IPS-18a (cell line): ENCODE measurements around the gene TFAP2A.

Source experiments
- H3K27ac ChIP-seq: one replicate; pipeline ENCODE4 v1.5.1; 2013; ENCODE audit warnings: low read length
- H3K27me3 ChIP-seq: one replicate; pipeline ENCODE4 v1.6.1; 2013; ENCODE audit warnings: mild to moderate bottlenecking, low read length; ENCODE audit not compliant: control insufficient read depth, insufficient read depth
- H3K36me3 ChIP-seq: one replicate; pipeline ENCODE4 v1.6.1; 2013; ENCODE audit warnings: low read depth, low read length; ENCODE audit not compliant: control insufficient read depth
- H3K4me1 ChIP-seq: one replicate; pipeline ENCODE4 v1.6.1; 2013; ENCODE audit warnings: low read depth, low read length; ENCODE audit not compliant: control insufficient read depth
- H3K4me3 ChIP-seq: one replicate; pipeline ENCODE4 v1.5.1; 2013; ENCODE audit warnings: low read length
- H3K9ac ChIP-seq: one replicate; pipeline ENCODE4 v1.6.1; 2013; ENCODE audit warnings: mild to moderate bottlenecking, low read length, moderate library complexity
- H3K9me3 ChIP-seq: one replicate; pipeline ENCODE4 v1.6.1; 2013; ENCODE audit warnings: low read depth, low read length; ENCODE audit not compliant: control insufficient read depth

TFAP2A gene

DNA sequence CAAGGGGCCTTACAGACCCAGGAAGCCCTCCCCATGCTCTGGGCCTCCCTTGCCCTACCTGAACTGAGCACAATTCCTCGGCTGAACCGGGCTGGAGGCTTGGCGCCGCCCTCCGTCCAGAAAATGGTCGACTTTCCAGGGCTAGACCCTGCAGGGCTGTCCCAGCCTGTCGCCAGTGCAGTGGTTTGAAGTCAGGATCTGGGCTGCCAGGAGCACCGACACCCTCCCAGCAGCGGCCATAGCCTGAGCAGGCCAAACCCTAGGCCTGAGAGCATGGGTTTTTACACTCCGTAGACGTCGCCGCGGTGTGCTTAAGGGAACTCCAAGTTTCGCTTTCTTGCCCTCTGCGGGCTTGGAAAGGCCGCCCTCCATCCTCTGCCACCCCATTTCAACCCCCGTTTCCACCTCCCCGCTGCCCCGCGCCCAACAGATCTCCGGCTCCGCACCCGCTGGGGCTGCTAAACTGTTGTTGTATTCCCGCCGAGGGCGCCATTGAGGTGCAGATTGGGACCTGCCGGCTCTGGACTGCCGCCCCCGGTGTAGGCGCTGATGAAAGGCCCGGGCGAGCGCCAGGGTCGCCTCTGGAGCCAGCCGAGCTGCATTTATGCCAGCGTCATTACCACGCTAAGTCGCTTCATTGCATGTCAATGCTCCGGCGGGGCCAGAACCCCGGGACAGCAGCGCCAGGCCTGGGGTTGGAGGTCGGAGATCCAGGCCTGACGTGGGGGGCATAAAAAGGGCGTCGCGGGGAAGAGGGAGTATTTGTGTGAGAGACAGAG lies 2.2 kb upstream of the TFAP2A start:
- Histone ChIP-seq H3K4me1 (peaks cover 34% of the 10 kb centered on the region), H3K27ac (no peak overlapping the region), H3K27me3 (peaks cover 99% of the 10 kb centered on the region), H3K36me3 (no peaks in the 10 kb centered on the region), H3K9me3 (no peaks in the 10 kb centered on the region), H3K4me3 (peak overlapping the region; percentile 45), H3K9ac (no peak overlapping the region)

DNA sequence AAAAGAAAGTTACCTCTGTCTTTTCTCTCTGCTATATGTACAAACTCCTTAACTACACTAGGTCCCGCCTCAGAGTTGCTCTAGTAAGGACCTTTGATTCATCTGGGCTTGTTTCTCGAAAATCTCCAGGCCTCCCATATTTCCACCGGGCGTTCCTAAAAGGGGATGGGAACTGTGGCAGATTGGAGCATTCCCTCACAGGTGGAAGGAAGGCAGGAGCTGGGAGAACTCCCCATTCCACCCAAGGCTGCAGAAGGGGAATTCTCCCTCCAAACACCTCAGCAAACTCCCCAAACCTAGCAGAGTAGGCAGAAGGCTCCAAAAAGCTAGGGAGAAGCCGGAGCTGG lies 1.6 kb upstream of the TFAP2A start:
- Histone ChIP-seq H3K4me3 (peak overlapping the region; percentile 45), H3K9me3 (no peaks in the 10 kb centered on the region), H3K9ac (no peak overlapping the region), H3K4me1 (peaks cover 39% of the 10 kb centered on the region), H3K27ac (no peak overlapping the region), H3K27me3 (peaks cover 99% of the 10 kb centered on the region), H3K36me3 (no peaks in the 10 kb centered on the region)

DNA sequence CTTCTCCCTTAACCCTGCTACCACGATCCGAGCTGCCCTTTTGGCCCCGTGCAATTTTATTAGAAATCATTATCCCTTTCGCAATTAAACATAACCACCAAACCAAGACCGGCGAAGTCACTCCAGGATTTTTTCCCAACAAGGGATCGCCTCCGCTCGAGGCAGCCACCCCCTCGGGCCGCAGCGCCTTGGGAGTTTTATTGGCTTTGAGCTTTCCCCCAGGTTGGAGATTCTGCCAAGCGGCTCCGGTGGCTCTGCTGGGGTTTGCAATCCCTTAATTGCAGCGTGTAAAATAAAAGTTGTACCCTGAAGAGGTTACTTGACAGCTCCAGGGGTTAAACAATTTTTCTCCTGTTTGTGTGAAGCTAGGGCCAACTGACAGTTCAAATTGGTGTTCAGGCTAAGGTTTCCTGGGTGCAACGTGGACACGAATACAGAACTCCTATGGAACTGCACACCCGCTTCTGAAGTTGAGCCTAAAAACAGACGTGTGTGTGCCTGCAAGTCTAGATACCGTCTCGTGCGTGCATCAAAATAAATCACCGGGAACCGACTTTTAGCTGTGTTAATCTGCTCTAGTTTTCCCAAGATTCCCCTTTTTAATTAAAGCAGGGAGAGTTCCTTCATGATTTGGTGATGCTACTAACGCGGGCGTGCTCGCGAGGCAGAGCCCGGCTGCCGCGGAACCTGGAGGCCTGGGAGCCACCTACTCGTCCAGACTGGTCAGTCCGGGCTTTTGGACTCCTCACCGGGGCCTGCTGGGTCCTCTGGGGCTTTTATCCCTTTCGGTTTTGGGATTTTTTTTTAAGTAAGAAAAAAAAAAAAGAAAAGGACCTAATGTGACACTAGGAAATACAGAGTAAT lies 975 bp upstream of the TFAP2A start:
- Histone ChIP-seq H3K27ac (no peak overlapping the region), H3K9ac (no peak overlapping the region), H3K9me3 (no peaks in the 10 kb centered on the region), H3K36me3 (no peaks in the 10 kb centered on the region), H3K27me3 (peaks cover 99% of the 10 kb centered on the region), H3K4me1 (peaks cover 41% of the 10 kb centered on the region), H3K4me3 (peak overlapping the region; percentile 35)

DNA sequence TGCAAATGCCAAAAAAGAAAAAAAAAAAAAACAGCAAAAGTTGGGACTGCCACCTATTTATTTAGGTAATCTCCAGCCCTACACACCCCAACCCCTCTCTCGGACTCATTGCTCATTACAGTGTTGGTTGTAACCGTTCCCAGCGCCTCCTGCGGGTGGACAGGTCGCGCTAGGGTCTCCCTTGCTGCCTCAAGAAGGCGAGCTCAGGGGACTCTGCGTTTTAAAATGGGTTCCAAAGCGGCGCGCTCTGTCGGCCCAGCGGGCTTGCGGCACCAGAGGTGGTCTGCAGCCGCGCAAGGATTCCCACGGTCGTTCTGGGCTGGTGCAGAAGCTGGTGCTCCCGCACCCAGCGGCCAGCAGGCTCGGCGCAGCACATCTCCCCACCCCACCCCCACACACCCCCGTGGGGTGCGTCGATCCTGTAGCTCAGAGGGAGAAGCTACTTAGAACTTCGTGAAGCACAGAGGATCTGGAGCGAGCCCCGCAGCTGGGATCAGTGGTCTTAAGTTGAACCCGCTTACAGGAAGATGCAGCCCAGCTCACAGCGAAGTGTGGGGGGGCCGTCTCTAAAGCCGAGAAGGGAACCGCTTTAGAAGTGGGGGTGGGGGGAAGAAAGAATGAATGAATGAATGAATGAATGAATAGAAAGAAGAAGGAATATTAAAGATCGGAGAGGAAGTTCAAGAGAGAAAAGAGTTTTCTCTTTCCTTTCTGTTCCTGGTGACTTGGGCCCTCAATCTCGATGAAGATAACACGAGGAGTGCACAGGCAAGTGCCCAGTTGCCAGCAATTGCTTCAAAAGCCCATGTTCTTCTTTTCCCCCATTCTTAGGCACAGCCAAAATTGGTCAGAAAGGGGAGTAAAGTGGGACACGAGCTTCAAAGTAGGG lies 780 bp downstream of the TFAP2A start:
- Histone ChIP-seq H3K9ac (no peak overlapping the region), H3K27ac (no peak overlapping the region), H3K4me1 (peaks cover 45% of the 10 kb centered on the region), H3K27me3 (peaks cover 99% of the 10 kb centered on the region), H3K4me3 (peak overlapping the region; percentile 37), H3K36me3 (no peaks in the 10 kb centered on the region), H3K9me3 (no peaks in the 10 kb centered on the region)

DNA sequence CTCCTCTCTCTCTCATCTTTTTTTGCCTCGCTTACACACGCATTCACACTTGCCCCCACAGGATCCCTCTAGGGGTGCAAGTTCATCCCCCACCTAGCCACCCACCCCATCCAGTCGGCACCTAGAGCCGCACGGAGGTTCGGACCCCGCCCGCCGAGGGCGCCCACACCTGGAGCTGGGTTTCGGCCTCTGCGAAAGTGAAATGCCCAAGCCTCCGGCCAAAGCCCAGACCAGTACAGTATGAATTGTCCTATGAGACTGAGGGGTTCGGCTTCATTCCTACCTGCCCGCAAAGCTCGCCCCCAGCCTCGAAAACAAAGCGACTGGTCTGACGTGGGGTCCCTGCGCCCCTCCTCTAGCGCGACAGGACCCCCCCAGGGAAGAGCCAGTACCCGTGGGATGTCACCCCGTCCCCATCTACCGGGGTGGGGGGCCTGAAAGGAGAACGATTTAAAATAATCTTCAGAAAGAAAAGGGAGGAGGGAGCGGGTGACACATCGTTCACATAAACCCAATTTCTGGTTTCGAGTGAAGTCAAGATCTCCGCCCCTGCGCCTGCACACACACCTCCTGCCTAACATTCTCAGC lies 1.5 kb downstream of the TFAP2A start:
- Histone ChIP-seq H3K4me3 (peak overlapping the region; percentile 37), H3K27ac (no peak overlapping the region)

DNA sequence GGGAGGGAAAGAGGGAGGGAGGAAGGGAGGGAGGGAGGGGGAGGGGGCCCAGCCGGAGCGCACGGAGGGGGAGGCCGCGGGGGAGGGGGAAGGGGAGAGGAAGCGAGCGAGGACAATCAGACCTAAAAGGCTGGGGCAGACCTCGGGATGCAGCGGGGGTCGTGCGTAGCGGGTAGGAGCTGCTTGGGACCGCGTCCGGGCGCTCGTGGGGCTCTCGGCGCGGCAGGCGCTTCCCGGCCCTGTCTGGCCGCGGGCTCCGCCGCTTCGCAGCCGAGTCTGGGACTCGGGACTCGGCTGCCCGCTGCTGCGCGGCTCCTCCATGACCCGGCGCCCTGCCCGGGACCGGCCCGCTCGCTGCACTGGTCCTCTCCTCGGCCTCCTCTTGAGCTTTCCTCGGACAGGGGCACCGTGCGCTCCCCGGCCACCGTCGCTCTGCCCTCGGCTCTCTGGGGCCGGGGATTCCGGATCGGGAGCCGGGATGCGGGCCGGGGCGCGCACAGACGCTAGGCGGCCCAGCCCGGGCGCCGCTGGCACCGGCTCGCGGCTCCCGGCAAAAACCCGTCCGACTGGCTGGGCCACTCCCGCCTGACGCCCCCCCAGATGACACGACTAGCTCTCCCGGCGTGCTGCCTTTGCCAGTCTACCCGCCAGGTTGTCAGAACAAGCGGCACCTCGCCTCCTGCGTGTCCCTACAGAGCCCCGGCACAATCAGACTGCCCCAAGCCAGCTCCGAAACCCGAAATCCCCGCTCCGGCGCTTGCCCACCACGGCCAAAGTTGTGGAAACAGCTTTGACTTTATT lies 2.2 kb downstream of the TFAP2A start:
- Histone ChIP-seq H3K4me3 (peak overlapping the region; percentile 37), H3K27me3 (peaks cover 99% of the 10 kb centered on the region), H3K36me3 (no peaks in the 10 kb centered on the region), H3K9ac (no peak overlapping the region), H3K27ac (no peak overlapping the region), H3K9me3 (no peaks in the 10 kb centered on the region), H3K4me1 (peaks cover 37% of the 10 kb centered on the region)

More for the DNA sequence above, 1.5 kb downstream of the TFAP2A start:
- H3K9ac ChIP-seq = no peak overlapping the region
- H3K9me3 ChIP-seq = no peaks in the 10 kb centered on the region
- no peaks in the 10 kb centered on the region for H3K36me3 ChIP-seq
- peaks cover 40% of the 10 kb centered on the region for H3K4me1 ChIP-seq
- peaks cover 99% of the 10 kb centered on the region for H3K27me3 ChIP-seq

DNA sequence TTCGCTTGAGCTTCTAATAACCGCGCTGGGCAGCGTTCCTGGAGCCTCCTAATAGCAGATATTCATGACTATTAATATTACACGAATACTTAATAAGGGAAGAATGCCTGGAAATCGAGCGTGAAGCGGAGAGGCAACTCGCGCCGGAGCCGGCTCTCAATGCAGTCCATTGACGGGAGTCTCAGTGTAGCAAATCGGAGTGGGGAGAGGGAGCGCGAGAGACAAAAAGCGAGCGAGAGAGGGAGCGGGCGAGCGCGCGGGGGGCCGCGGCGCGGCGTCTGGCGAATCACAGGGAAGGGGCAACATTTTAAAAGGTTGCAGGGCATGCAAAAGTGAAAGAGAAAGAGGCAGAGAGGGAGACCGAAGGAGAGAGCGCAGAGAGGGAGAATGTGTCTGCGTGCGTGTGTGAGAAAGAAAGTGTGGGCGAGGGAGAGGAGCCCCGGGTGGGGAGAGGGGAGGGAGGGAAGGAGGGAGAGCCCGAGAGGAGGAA lies 2.9 kb downstream of the TFAP2A start:
- Histone ChIP-seq H3K4me1 (peaks cover 37% of the 10 kb centered on the region), H3K36me3 (no peaks in the 10 kb centered on the region), H3K27me3 (peaks cover 99% of the 10 kb centered on the region), H3K27ac (no peak overlapping the region), H3K9ac (no peak overlapping the region), H3K9me3 (no peaks in the 10 kb centered on the region), H3K4me3 (peak overlapping the region; percentile 57)

DNA sequence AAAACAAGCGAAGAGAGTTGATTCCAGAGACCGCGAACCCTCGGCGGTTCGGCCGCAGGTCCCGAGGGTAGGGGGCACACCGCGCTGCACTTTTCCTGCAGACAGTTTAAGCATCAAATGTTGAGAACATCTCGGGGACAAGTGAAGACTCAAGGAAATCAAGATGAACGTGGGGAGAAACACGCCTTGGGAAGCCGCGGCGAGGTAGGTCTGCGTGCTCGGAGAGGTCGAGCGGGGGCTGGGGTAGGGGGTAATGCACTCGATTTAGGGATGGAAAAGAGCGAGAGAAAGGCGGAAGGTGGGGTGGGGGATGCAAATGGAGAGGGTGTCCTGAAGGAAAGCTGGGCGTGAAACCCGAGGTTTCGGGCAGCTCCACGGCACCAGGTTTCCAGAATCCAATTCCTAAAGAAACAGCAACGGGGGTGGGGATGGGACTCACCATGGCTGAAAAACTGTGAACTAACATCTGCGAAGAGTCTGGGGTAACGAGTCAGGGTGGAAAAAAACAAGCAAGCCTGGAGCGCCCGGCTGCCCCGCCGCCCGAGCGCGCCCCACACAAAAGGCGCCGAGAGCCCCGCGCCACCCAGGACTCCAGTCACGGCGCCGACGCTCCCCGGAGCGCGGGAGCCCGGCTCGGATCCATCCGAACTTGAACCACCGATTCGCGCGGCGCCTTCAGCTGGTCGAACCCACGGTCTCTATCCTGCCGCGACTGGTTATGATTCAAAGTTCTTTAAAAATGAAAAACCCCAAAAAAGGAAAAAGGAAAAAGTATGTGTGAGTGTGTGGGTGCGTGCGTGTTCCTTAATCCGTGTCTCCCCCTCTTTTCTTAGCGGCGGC lies 3.5 kb downstream of the TFAP2A start:
- Histone ChIP-seq H3K9me3 (no peaks in the 10 kb centered on the region), H3K27me3 (peaks cover 99% of the 10 kb centered on the region), H3K4me1 (peaks cover 32% of the 10 kb centered on the region), H3K27ac (no peak overlapping the region), H3K36me3 (no peaks in the 10 kb centered on the region), H3K9ac (no peak overlapping the region), H3K4me3 (peak overlapping the region; percentile 57)

DNA sequence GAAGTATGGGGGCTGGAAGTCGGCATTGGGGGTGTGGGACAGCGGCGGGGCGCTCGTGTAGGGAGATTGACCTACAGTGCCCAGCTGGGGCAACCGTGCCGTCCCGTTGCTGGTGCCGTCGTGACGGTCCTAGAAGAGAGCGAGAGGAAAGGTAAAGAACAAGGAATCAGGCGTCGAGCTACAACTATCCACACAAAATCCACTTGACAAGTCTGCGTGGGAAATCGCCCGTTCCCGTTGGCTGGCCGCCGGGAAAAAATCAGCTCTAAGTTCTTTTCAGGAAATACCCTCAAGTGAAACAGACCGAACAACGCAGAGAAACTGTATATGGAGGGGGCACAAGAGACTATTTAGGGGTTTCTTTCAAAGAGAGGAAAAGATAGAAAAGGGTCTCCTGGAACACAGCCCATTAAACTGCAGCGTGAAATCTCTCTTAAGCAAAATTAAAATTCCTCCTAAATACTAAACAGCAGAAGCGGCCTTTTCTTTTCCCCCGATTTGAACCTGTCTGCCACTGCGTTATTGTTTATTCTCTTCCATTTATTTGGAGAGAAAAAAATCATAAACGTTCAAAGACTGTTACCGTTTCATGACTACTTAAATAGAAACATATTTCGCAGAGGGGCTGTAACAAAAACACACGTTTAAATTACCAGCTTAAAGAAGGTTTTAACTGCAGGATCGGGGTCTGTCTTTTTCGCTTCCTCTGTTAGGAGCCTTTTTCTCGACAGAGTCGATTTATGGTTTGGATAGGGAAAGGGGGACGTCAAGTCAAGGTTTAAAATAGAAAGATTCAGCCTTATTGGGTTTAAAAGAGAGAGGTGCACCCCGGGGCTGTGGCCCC lies 4.4 kb downstream of the TFAP2A start:
- Histone ChIP-seq H3K36me3 (no peaks in the 10 kb centered on the region), H3K27me3 (peaks cover 99% of the 10 kb centered on the region), H3K9ac (no peak overlapping the region), H3K9me3 (no peaks in the 10 kb centered on the region), H3K27ac (no peak overlapping the region), H3K4me1 (peaks cover 27% of the 10 kb centered on the region), H3K4me3 (no peak overlapping the region)
